HCT116 (cell line): ENCODE measurements around the gene SYNE2. TPM values are rescaled to one million over a fixed set of nuclear protein-coding genes. Genes with fewer than 3 reads are reported as not detected.

Experiments used
- ATAC-seq: fragments of 200-7000 bp; cut with Tn5 transposase; 2 replicates; pipeline ENCODE4 v1.9.1; 2020; ENCODE audit warnings: mild to moderate bottlenecking, moderate library complexity
- BruUV-seq: library from RNA; stranded (reverse); fragments of 400-500 nt; replicated peaks from 2 replicates; lab custom pipeline; 2021; lab: Mats Ljungman, UMichigan
- CTCF ChIA-PET: fragments of 300-600 bp; sonication (Branson Sonifier 250); formaldehyde crosslinking; loops from one replicate; lab custom pipeline; 2021; ENCODE audit warnings: antibody characterized with exemption; lab: Charles Lee
- POLR2A ChIA-PET: fragments of 300-600, 350-600 bp; sonication (Branson Sonifier 250); formaldehyde crosslinking; loops from one replicate; lab custom pipeline; 2021; ENCODE audit warnings: antibody characterized with exemption; lab: Charles Lee
- RAD21 ChIA-PET, 2 experiments: fragments of 300-600 bp; sonication (Branson Sonifier 250); formaldehyde crosslinking; loops; one replicate each; lab custom pipeline; 2023; ENCODE audit warnings: low total read pairs in 2 of 2; ENCODE audit not compliant: uncharacterized antibody in 2 of 2, unreplicated experiment in 2 of 2, low non-redundant PET in 1 of 2; lab: Charles Lee
- DNase-seq: peaks from one replicate; pipeline ENCODE4 v3.0.0-alpha.2; 2010; ENCODE audit warnings: low read depth, low spot score
- H2AFZ ChIP-seq: fragments of 200-600 bp; shearing (Covaris generic), sonication (generic); 2 replicates; pipeline ENCODE4 v1.6.1; 2017; ENCODE audit warnings: low read depth, mixed run types, mixed read lengths, antibody characterized with exemption, low read length; ENCODE audit not compliant: poor library complexity, severe bottlenecking
- H3K27ac ChIP-seq: 2 replicates; pipeline ENCODE4 v1.5.1; 2012; ENCODE audit warnings: low read depth, low read length
- H3K27me3 ChIP-seq: fragments of 200-600 bp; sonication (generic); 2 replicates; pipeline ENCODE4 v1.6.1; 2016; ENCODE audit warnings: mixed run types, low read length, mixed read lengths; ENCODE audit not compliant: insufficient read depth
- H3K36me3 ChIP-seq, 2 experiments: fragments of 200-500 bp in 1 of 2; fragments of 200-600 bp in 1 of 2; sonication (Bioruptor generic) in 1 of 2; sonication (generic) in 1 of 2; 2 replicates each; pipeline versions ENCODE4 v1.5.1 to v1.6.1; 2014 to 2016; ENCODE audit warnings: low read length in 2 of 2, inconsistent platforms in 1 of 2, mixed read lengths in 1 of 2, mixed run types in 1 of 2; ENCODE audit not compliant: insufficient read depth in 2 of 2, control insufficient read depth in 1 of 2
- H3K4me1 ChIP-seq, 2 experiments: fragments of 200-600 bp in 1 of 2; sonication (generic) in 1 of 2; 2 replicates each; pipeline versions ENCODE4 v1.5.1 to v1.6.1; 2012 to 2017; ENCODE audit warnings: low read length in 2 of 2, inconsistent platforms in 1 of 2, mild to moderate bottlenecking in 1 of 2, mixed read lengths in 1 of 2, mixed run types in 1 of 2, moderate library complexity in 1 of 2; ENCODE audit not compliant: insufficient read depth in 2 of 2, control insufficient read depth in 1 of 2
- H3K4me2 ChIP-seq: fragments of 200-600 bp; sonication (generic); 2 replicates; pipeline ENCODE4 v1.6.1; 2017; ENCODE audit warnings: mixed run types, low read length, mixed read lengths
- H3K4me3 ChIP-seq, 2 experiments: fragments of 200-600 bp in 1 of 2; sonication (generic) in 1 of 2; replicated peaks in 1 of 2; 2 replicates each; pipeline ENCODE4 v1.5.1; 2011 to 2016; ENCODE audit warnings: low read length in 2 of 2, control low read depth in 1 of 2, low read depth in 1 of 2, mild to moderate bottlenecking in 1 of 2, mixed read lengths in 1 of 2, mixed run types in 1 of 2
- H3K79me2 ChIP-seq: fragments of 200-600 bp; sonication (generic); 2 replicates; pipeline ENCODE4 v1.6.1; 2017; ENCODE audit warnings: mild to moderate bottlenecking, mixed run types, low read length, moderate library complexity, mixed read lengths; ENCODE audit not compliant: insufficient read depth
- H3K9ac ChIP-seq: fragments of 200-600 bp; sonication (generic); 2 replicates; pipeline ENCODE4 v1.6.1; 2016; ENCODE audit warnings: low read length, mixed read lengths
- H3K9me2 ChIP-seq: fragments of 200-600 bp; sonication (generic), shearing (Covaris generic); 2 replicates; pipeline ENCODE4 v1.6.1; 2017; ENCODE audit warnings: mixed run types, mild to moderate bottlenecking, moderate library complexity; ENCODE audit not compliant: insufficient read depth
- H3K9me3 ChIP-seq, 2 experiments: fragments of 200-500 bp in 1 of 2; fragments of 200-600 bp in 1 of 2; sonication (Bioruptor generic) in 1 of 2; sonication (generic) in 1 of 2; 2 replicates each; pipeline ENCODE4 v1.6.1; 2014 to 2017; ENCODE audit warnings: low read length in 2 of 2, mixed read lengths in 2 of 2, inconsistent platforms in 1 of 2, low read depth in 1 of 2, mild to moderate bottlenecking in 1 of 2, mixed run types in 1 of 2, moderate library complexity in 1 of 2; ENCODE audit not compliant: control insufficient read depth in 1 of 2, insufficient read depth in 1 of 2
- H4K20me1 ChIP-seq: fragments of 200-600 bp; sonication (generic), shearing (Covaris generic); 2 replicates; pipeline ENCODE4 v1.6.1; 2017; ENCODE audit warnings: mixed run types, mild to moderate bottlenecking, moderate library complexity; ENCODE audit not compliant: insufficient read depth
- ATF3 ChIP-seq: IDR thresholded peaks from 2 replicates; pipeline ENCODE4 v1.6.1; 2012
- CEBPB ChIP-seq: IDR thresholded peaks from 2 replicates; pipeline ENCODE4 v1.6.1; 2012; ENCODE audit warnings: low read depth
- CTCF ChIP-seq, 3 experiments: fragments of 200-600 bp in 1 of 3; sonication (generic) in 1 of 3; IDR thresholded peaks in 2 of 3; conservative IDR thresholded peaks in 1 of 3; 2 replicates each; pipeline ENCODE4 v1.5.1; 2012 to 2017; ENCODE audit warnings: low read depth in 2 of 3, low read length in 2 of 3, antibody characterized with exemption in 1 of 3, borderline replicate concordance in 1 of 3, control low read depth in 1 of 3, mild to moderate bottlenecking in 1 of 3, mixed read lengths in 1 of 3, mixed run types in 1 of 3, moderate library complexity in 1 of 3; ENCODE audit not compliant: insufficient read depth in 1 of 3
- EGR1 ChIP-seq: IDR thresholded peaks from 2 replicates; pipeline ENCODE4 v1.6.1; 2012; ENCODE audit warnings: low read depth
- ELF1 ChIP-seq: IDR thresholded peaks from 2 replicates; pipeline ENCODE4 v1.6.1; 2012; ENCODE audit warnings: low read depth, borderline replicate concordance
- EZH2 ChIP-seq: fragments of 200-600 bp; sonication (generic); IDR thresholded peaks from 2 replicates; pipeline ENCODE4 v1.6.1; 2017; ENCODE audit warnings: antibody characterized with exemption, mixed run types
- FOSL1 ChIP-seq: IDR thresholded peaks from 2 replicates; pipeline ENCODE4 v1.6.1; 2012; ENCODE audit warnings: low read depth
- REST ChIP-seq: IDR thresholded peaks from 2 replicates; pipeline ENCODE4 v1.6.1; 2012; ENCODE audit warnings: low read depth
- SIN3A ChIP-seq: IDR thresholded peaks from 2 replicates; pipeline ENCODE4 v1.6.1; 2012; ENCODE audit warnings: low read depth
- TCF7L2 ChIP-seq: IDR thresholded peaks from 2 replicates; pipeline ENCODE4 v1.7.0; 2011; ENCODE audit warnings: borderline replicate concordance, inconsistent platforms; ENCODE audit not compliant: insufficient read depth, insufficient read length; ENCODE audit errors: extremely low read depth
- YY1 ChIP-seq: IDR thresholded peaks from 2 replicates; pipeline ENCODE4 v1.6.1; 2011; ENCODE audit warnings: low read length, low read depth, moderate library complexity, mild to moderate bottlenecking; ENCODE audit not compliant: insufficient replicate concordance; ENCODE audit errors: extremely low read depth
- ZNF274 ChIP-seq: fragments of 200-500 bp; sonication (Bioruptor generic); IDR thresholded peaks from 2 replicates; pipeline ENCODE4 v1.6.1; 2014; ENCODE audit warnings: mild to moderate bottlenecking, low read depth, low read length, inconsistent platforms
- intact Hi-C: fragments of 100-400 bp; cut with micrococcal nuclease; formaldehyde crosslinking; loops from 2 replicates; pipeline ENCODE4 v1.10.0; 2022
- total RNA-seq: library from RNA; stranded (reverse); gene quantifications from one replicate; pipeline ENCODE4 v1.2.1, GENCODE V29; 2021; ENCODE audit not compliant: unreplicated experiment

SYNE2 gene
- total RNA-seq, 1 experiment from 2014 or later = 28.8 TPM

- no peak overlapping the region for H3K4me2 ChIP-seq
- H3K4me3 ChIP-seq = no peak overlapping the region
- no peaks in the 10 kb centered on the region for H3K27me3 ChIP-seq
- BruUV-seq = no TSS peak
- RAD21 ChIA-PET = no interaction called here
- H3K9me2 ChIP-seq = no peaks in the 10 kb centered on the region
- no peak for TF ChIP-seq CEBPB
- no peak for TF ChIP-seq ATF3
- TF ChIP-seq SIN3A = no peak
- TF ChIP-seq REST = no peak
- no peak for TF ChIP-seq YY1
- TF ChIP-seq FOSL1 = no peak
- TF ChIP-seq EZH2 = no peak
- no peak for TF ChIP-seq EGR1
- no peak for TF ChIP-seq CTCF (IDR thresholded peaks at IDR 0.05 in 2 of 3, conservative IDR thresholded peaks at IDR 0.05 in 1 of 3; ENCODE audit: borderline replicate concordance in 1 of 3, insufficient read depth in 1 of 3, low read depth in 2 of 3, low read length in 2 of 3)
- no peak for TF ChIP-seq TCF7L2
- no peak for TF ChIP-seq ELF1
- no peak for TF ChIP-seq ZNF274
- intact Hi-C loops = no loop called here
- POLR2A ChIA-PET = no interaction called here
- no peak for ATAC-seq
- H3K9ac ChIP-seq = no peak overlapping the region
- CTCF ChIA-PET = no interaction called here
- H2AFZ ChIP-seq = no peak overlapping the region
- no peaks in the 10 kb centered on the region for H3K36me3 ChIP-seq
- peaks cover 0 to 8% of the 10 kb centered on the region in 2 experiments; a peak in 1 of 4 replicates for H3K4me1 ChIP-seq
- no peak for DNase-seq
- H3K79me2 ChIP-seq = no peaks in the 10 kb centered on the region
- H3K9me3 ChIP-seq = no peaks in the 10 kb centered on the region
- no peak overlapping the region for H3K27ac ChIP-seq
- H4K20me1 ChIP-seq = no peaks in the 10 kb centered on the region
Observed at GRCh38 chr14:64195199-64195598, 342.4 kb downstream of the SYNE2 start.
